Gastrocnemius medialis (tissue), 4 donors: ENCODE data around the gene RASSF5.

Experiments
- CTCF ChIP-seq, 5 experiments: fragments of 450-650 bp in 3 of 5; fragments of 200-600 bp in 2 of 5; sonication (generic) in 2 of 5; IDR thresholded peaks in 4 of 5; conservative IDR thresholded peaks in 1 of 5; 1 replicate in 4 of 5; 2 replicates in 1 of 5; pipeline ENCODE4 v1.5.1; 2016 to 2019; ENCODE audit warnings: antibody characterized with exemption in 5 of 5, mild to moderate bottlenecking in 3 of 5, moderate library complexity in 3 of 5
- POLR2A ChIP-seq, 2 donors: fragments of 450-650 bp; IDR thresholded peaks; one replicate each; pipeline ENCODE4 v1.6.1; 2017; ENCODE audit warnings: antibody characterized with exemption in 2 of 2, mild to moderate bottlenecking in 2 of 2, moderate library complexity in 2 of 2

GRCh38 chr1:206538086-206538770, 30.9 kb downstream of the RASSF5 start:
- no peak for TF ChIP-seq CTCF (IDR thresholded peaks at IDR 0.05 in 4 of 5, conservative IDR thresholded peaks at IDR 0.05 in 1 of 5)
- no peak for TF ChIP-seq POLR2A (IDR thresholded peaks at IDR 0.05)
